ENCODE results near the gene UROC1. TPM values are rescaled to one million over a fixed set of nuclear protein-coding genes. Genes with fewer than 3 reads are reported as not detected.

Gene UROC1
- total RNA-seq, 1 donor from 2014 or later = not detected

DNA sequence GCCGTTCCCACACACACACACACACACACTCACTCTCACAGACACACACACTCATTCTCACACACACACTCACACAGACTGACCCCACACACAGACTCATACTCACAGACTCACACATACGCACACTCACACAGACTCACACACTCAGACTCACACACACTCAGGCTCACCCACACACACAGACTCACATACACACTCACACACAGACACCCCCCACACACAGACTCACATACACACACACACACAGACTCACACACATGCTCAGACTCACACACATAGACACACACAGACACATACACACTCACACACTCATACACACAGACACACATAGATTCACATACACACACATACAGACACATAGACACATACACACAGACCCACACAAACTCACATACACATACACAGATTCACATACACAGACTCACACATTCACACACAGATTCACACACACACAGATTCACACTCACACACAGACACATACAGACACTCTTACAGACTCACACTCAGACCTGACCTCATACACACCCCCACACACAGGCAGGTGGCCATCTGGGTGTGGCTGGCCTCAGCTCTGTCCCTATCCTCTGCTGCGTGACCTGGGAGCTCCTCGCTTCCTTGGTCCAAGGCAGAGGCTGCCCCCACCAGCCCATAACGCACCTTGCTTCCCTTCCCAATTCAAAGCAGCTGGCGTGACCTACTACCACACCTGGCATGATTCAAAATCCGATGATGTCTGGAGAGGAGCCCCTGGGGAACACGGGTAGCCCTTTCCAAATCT, 39.3 kb upstream of the UROC1 start:
- no peaks in the 10 kb centered on the region for H3K36me3 Mint-ChIP-seq
- peaks cover 9% of the 10 kb centered on the region for H3K9me3 Mint-ChIP-seq
- TF ChIP-seq, protein P1, sequence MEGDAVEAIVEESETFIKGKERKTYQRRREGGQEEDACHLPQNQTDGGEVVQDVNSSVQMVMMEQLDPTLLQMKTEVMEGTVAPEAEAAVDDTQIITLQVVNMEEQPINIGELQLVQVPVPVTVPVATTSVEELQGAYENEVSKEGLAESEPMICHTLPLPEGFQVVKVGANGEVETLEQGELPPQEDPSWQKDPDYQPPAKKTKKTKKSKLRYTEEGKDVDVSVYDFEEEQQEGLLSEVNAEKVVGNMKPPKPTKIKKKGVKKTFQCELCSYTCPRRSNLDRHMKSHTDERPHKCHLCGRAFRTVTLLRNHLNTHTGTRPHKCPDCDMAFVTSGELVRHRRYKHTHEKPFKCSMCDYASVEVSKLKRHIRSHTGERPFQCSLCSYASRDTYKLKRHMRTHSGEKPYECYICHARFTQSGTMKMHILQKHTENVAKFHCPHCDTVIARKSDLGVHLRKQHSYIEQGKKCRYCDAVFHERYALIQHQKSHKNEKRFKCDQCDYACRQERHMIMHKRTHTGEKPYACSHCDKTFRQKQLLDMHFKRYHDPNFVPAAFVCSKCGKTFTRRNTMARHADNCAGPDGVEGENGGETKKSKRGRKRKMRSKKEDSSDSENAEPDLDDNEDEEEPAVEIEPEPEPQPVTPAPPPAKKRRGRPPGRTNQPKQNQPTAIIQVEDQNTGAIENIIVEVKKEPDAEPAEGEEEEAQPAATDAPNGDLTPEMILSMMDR (IDR thresholded peaks at IDR 0.05; ENCODE audit: unreplicated experiment) = no peak
- peak in 1 of 2 experiments; percentile 24 for DNase-seq (ENCODE audit: low spot score in 2 of 2, unreplicated experiment in 2 of 2)
- peaks cover 17% of the 10 kb centered on the region for H3K27me3 Mint-ChIP-seq (ENCODE audit: low read depth)
- H3K27ac Mint-ChIP-seq = no peak overlapping the region
- H3K4me3 Mint-ChIP-seq = no peak overlapping the region
- H3K4me1 Mint-ChIP-seq = no peaks in the 10 kb centered on the region

DNA sequence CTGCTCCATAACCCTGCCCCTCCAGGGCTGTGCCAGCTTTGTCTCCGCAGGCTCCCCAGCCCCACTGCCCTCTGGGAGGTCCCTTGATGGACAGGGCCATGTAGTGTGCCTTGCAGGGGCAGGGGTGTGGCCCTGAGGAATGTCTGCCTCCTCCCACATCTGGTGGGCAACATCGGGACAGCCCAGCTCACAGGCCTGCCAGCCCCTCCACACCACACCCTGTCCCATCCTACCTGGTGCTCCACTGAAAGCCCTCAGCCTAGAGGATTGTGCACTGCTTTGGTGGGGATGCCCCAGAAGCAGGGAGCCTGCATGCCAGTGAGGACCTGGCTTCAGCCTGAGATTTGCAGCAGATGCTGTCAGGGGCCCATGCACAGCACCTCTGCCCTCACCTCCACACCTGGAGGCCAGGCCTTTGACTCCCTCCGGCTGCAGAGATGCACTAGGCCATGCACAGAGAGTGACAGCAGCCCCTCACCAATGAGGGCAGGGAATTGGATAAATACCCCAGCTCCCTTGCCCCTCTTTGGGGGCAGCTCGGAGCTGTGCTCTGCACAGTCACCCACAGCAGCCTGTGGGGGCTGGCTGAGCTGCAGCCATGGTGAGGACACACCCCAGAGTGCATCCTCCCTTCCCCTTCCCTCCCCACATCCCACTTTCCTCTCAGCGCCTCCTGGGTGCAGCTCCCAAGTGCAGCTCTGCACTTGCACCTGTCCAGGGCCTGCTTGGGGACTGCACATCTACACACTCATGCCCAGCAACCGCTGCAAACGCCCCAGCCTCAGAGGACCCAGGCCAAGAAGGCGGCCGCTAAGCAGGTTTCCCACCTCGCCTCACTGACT, 38.4 kb upstream of the UROC1 start:
- TF ChIP-seq, protein P1 (IDR thresholded peaks at IDR 0.05; ENCODE audit: unreplicated experiment) = no peak
- Mint-ChIP-seq H3K27ac (no peak overlapping the region), H3K4me1 (no peaks in the 10 kb centered on the region), H3K4me3 (no peak overlapping the region), H3K27me3 (ENCODE audit: low read depth) (peaks cover 14% of the 10 kb centered on the region), H3K36me3 (no peaks in the 10 kb centered on the region), H3K9me3 (peaks cover 5% of the 10 kb centered on the region)
- DNase-seq (ENCODE audit: low spot score in 2 of 2, unreplicated experiment in 2 of 2) = peak; percentile 13 to 24

- TF ChIP-seq, protein P1 (IDR thresholded peaks at IDR 0.05; ENCODE audit: unreplicated experiment) = no peak
- H3K36me3 Mint-ChIP-seq = no peaks in the 10 kb centered on the region
- H3K27me3 Mint-ChIP-seq (ENCODE audit: low read depth) = peaks cover 9% of the 10 kb centered on the region
- H3K27ac Mint-ChIP-seq = no peak overlapping the region
- H3K9me3 Mint-ChIP-seq = no peaks in the 10 kb centered on the region
- peak; percentile 11 to 26 for DNase-seq (ENCODE audit: low spot score in 2 of 2, unreplicated experiment in 2 of 2)
- H3K4me3 Mint-ChIP-seq = no peak overlapping the region
- no peaks in the 10 kb centered on the region for H3K4me1 Mint-ChIP-seq
Observed at GRCh38 chr3:126554560-126555525, 37.3 kb upstream of the UROC1 start.

DNA sequence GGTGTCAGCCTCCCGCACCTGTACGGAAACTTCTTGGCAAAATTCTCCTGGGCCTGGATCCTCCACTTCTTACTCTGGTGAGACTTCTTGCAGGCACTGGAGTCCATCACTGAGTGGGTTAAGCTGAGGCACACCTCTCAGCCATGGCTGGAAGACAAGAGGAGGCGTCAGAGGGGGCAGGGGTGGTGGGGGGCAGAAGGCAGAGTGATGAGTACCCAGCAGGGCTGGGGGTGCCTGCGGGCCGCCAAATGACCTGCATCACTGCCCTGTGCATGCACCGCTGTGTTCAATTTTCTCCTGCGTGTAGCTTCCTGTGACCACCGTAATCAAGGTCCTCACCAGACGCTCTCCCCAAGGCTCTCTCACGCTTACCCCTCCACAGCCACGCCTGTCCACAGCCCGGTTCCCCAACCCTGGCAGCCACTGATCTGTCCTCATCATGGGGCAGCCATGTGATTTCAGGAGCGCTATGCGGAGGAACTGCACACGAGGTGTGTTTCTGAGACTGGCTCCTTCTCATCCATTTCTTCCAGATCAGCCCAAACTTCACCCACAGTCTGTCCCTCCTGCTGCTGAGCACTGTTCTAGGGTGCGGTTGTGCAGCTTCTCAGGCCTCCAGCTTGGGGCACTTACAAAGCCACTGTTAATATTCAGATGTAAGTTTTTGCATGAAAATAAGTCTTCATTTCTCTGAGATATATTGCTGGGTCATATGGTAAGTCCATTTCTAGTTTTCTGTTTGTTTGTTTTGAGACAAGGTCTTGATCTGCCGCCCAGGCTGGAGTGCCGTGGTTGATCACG, 35.9 kb upstream of the UROC1 start:
- Mint-ChIP-seq H3K4me3 (no peak overlapping the region), H3K36me3 (no peaks in the 10 kb centered on the region), H3K27ac (no peak overlapping the region), H3K4me1 (no peaks in the 10 kb centered on the region), H3K27me3 (ENCODE audit: low read depth) (peaks cover 11% of the 10 kb centered on the region), H3K9me3 (no peaks in the 10 kb centered on the region)
- DNase-seq (ENCODE audit: low spot score in 2 of 2, unreplicated experiment in 2 of 2) = peak; percentile 13 to 31
- TF ChIP-seq, protein P1 (IDR thresholded peaks at IDR 0.05; ENCODE audit: unreplicated experiment) = no peak
